GM19193 (cell line): ENCODE measurements around the gene ZNF629.
A peak's percentile ranks its signal among the peaks of the same experiment; 100 is the strongest.

Experiments used
- POLR2A ChIP-seq: IDR thresholded peaks from 4 replicates; pipeline ENCODE4 v1.6.1; 2011; ENCODE audit not compliant: insufficient read depth, insufficient read length; ENCODE audit errors: extremely low read depth

Gene ZNF629

DNA sequence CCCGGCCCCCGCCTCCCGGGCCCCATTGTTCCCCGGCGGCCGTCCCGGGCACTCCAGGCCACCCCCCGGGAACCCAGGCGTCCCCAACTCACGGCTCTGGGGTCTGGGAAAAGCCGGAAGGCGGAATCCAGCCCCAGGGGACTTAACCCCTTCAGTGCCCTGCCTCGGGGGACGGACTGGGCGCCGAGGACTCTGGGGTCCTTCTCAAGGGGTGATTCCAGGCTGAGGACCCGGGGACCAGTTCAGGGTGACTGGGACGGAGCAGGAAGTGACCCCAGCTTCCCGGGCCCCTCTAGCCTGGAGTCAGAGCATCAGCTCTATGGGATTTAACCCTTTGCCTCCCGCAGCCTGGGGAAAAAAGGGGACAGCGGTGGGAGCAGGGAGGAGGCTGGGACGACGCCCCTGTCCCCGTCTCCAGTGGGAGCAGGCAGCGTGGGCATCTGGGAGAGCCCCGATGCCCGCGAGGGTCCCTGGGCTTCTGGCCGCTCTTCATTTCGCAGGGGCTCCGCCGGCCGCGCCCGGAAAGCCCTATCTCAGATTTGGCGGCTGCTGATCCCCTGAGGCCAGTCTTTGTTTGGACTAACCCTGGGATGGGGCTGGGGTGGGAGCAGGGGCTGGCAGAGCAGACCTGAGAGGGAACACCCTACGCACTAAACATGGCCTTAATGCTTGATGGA is at the start of gene ZNF629:
TSS of gene ZNF629 (minus strand) at position 270 of the 677 bp plus-strand sequence. CDS start 2,723 bp downstream, outside the sequence.
- TF ChIP-seq POLR2A, result no peak

- no peak for TF ChIP-seq POLR2A
Observed at GRCh38 chr16:30834130-30834740, 47.2 kb upstream of the ZNF629 start.

GRCh38 chr16:30830072-30830417 is 43.0 kb upstream of the ZNF629 start:
- no peak for TF ChIP-seq POLR2A

DNA sequence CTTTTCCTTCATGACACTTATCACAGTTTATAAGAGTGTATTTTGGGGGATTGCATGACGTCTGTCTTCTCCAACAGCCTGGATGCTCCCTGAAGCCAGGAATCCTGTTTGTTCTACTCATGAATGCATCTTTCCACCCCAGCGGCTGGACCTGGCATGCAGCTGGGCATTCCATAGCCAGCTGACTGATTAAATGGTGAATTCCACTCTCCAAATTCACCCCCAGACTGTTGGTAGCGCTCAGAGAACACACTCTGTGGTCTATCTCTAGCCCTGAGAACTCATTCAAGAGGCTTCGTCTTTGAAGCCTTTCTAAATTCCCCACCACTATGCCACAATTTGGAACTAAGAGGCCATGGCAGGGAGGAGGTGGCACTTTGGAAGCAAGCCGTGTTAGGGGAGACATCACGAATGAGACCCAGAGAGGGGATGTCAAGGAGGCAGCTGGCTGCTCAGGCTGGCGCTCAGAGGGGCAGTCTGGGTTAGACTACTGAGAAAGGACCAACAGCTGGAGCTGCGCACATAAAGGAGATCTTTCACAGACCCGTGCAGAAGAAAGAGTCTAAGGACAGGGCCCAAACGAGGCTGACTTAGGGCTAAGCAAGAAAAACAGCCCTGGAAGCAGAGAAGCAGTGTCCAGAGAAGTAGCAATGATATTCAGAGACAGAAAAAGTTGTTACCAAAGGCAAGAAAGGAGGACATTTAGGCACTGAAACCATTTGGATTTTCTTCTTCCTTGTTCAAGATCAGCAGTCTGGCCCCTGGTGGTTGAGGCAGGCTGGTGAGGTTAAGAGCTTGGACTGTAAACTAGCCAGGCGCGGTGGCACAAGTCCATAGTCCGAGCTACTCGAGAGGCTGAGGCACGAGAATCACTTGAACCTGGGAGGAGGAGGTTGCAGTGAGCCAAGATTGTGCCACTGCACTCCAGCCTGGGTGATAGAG is 42.4 kb upstream of the ZNF629 start:
- TF ChIP-seq POLR2A, result no peak

- no peak for TF ChIP-seq POLR2A
Observed at GRCh38 chr16:30821891-30822290, 34.9 kb upstream of the ZNF629 start.

DNA sequence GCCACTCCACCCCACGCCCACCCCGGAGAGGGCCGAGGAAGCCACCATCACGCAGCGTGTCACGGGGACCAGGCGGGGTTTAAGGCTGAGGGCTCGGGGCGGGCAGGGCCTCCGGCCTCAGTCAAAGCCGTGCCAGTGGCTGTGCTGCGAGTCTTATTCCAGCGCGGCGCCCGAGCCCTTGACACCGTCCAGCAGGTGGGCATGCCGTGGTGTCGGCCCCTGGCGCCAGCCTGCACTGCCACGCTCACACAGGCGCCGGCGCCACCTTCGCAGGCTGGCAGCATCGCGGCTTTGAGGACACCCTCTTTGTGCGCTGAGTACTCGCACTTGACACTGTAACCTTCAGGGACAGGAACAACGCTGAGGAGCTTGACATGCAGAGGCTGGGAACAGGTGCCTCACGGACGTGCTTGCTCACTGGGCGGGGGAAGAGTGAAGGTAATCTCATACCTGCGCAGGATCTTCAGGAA is 34.0 kb upstream of the ZNF629 start:
- no peak for TF ChIP-seq POLR2A

- TF ChIP-seq POLR2A, result no peak
Observed at GRCh38 chr16:30816769-30817168, 29.8 kb upstream of the ZNF629 start.

DNA sequence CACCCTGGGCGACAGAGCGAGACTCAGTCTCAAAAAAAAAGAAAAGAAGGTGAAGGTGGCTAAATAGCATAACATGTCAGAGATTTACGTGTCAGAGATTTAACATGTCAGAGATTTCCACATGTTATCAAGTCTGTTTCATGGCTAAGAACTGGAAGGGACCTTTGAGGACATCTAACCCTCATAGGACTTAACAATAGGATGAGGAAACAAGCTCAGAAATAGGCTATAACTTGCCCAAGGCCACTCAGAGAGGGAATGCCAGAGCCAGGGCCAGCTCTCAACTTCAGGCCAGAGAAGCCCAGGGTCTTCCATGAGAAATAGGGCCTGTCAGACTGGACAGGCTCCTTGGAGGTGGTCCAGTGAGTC is 26.8 kb upstream of the ZNF629 start:
- TF ChIP-seq POLR2A, result no peak

DNA sequence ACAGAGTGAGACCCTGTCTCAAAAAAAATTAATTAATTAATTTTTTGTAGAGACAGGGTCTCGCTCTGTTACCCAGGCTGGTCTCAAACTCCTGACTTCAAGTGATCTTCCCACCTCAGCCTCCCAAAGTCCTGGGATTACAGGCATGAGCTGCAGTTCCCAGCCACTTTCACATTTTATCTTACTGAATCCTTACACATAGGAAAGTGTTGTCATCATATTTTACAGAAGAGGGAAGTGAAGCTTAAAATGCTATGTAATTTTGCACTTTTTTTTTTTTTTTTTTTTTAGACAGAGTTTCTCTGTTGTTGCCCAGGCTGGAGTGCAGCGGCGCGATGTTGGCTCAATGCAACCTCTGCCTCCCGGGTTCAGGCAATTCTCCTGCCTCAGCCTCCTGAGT is 21.1 kb upstream of the ZNF629 start:
- TF ChIP-seq POLR2A, result no peak

GRCh38 chr16:30805370-30806169 is 18.6 kb upstream of the ZNF629 start:
- TF ChIP-seq POLR2A, result peak; percentile 51

DNA sequence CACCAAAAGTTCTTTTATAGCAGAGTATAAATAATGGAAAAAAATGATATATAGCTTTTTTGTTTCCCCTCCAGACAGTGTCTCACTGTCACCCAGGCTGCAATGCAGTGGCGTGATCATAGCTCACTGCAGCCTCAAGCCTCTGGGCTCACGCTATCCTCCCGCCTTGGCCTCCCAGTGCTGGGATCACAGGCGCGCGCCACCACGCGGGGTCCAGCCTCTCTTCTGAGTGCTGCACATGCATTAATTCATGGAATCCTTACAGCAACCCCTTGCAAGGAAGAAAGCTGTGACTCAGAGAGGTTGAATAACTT is 18.0 kb upstream of the ZNF629 start:
- TF ChIP-seq POLR2A, result no peak

DNA sequence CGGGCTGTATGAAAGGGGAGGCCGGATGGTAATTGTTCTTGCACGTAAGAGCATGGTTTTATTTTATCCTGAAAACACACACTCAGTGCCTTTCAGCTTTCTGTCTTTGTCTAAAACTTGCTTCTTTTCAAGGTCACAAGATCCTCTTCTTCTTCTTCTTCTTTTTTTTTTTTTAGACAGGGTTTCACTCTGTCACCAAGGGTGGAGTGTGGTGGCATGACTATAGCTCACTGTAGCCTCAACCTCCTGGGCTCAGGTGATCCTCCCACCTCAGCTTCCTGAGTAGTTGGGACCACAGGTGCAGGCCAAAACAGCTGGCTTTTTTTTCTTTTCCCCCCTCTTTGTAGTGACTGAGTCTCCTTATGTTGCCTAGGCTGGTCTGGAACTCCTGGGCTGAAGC is 15.9 kb upstream of the ZNF629 start:
- TF ChIP-seq POLR2A, result no peak

DNA sequence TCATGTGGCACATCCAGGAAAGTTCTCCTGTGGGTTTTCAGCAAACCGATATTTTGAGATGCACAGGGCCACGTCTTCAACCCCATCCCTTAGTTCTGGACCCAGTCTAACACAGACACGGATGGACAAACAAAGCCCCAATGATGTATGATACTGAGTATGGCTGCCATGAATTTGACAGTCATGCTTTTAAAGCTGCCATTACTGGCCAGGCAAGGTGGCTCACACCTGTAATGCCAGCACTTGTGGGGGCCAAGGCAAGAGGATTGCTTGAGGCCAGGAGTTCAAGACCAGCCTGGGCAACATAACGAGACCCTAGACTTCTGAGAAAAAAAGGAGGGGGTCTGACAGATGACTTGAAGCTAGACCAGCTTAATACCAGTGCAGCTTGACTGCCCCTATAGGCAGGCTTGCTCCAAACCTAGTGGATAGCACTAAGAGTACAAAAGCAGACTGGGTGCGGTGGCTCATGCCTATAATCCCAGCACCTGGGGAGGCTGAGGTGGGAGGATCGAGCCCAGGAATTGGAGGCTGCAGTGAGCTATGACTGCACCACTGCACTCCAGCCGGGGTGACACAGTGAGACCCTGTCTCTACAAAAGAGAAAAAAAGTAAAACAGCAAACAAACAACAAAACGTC is 10.8 kb upstream of the ZNF629 start:
- TF ChIP-seq POLR2A, result no peak

GRCh38 chr16:30794634-30795033 is 7.6 kb upstream of the ZNF629 start:
- no peak for TF ChIP-seq POLR2A

DNA sequence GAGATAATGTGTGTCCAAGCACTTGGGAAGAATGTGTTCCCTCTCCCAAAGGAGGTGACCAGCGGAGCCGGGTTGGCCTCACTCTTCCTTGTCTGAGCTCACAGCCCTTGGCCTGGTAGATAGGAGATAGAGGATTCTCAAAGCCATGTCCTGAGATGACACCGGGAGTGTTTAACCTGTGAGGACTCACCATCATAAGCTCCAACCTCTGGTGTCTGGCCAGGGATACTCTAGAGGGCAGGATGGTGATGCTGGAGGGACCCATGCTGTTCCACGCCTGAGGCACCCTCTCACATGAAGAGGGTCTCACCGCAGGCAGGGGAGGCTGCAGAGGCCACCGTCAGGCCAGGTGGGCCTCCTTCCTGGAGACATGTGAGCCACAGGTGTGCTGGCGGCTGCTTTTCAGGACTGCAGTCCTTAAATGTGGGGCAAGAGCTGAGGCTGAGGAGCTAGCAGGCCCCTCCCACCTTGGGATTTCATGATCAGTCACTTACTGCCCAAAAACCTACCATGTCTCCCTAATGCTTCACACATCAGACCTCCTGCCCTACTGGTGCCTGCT is 6.6 kb upstream of the ZNF629 start:
- no peak for TF ChIP-seq POLR2A
